CD8-positive, alpha-beta memory T cell (primary cell): ENCODE measurements around the gene CPNE4. TPM values are rescaled to one million over a fixed set of nuclear protein-coding genes. Genes with fewer than 3 reads are reported as not detected.

ENCODE experiments used
- CTCF ChIA-PET: fragments of 350-600 bp; sonication (Branson Sonifier 250); formaldehyde crosslinking; loops from one replicate; lab custom pipeline; 2021; ENCODE audit warnings: antibody characterized with exemption; lab: Charles Lee
- POLR2A ChIA-PET: fragments of 350-600 bp; sonication (Branson Sonifier 250); formaldehyde crosslinking; loops from one replicate; lab custom pipeline; 2021; ENCODE audit warnings: antibody characterized with exemption; lab: Charles Lee
- DNase-seq, 5 donors: peaks; one replicate each; pipeline versions ENCODE4 v3.0.0 to v3.0.0-alpha.2; 2020 to 2022; ENCODE audit warnings: mixed read lengths in 1 of 5
- H3K27ac ChIP-seq: one replicate; pipeline ENCODE4 v1.7.0; 2013; ENCODE audit warnings: low read depth, mild to moderate bottlenecking, low read length, moderate library complexity
- H3K27me3 ChIP-seq: 2 replicates; pipeline ENCODE4 v1.7.0; 2013; ENCODE audit warnings: low read length, mild to moderate bottlenecking; ENCODE audit not compliant: insufficient read depth, poor library complexity, severe bottlenecking
- H3K36me3 ChIP-seq: 2 replicates; pipeline ENCODE4 v1.7.0; 2013; ENCODE audit warnings: mild to moderate bottlenecking, low read length, moderate library complexity; ENCODE audit not compliant: insufficient read depth
- H3K4me1 ChIP-seq: 2 replicates; pipeline ENCODE4 v1.7.0; 2013; ENCODE audit warnings: mild to moderate bottlenecking, low read length, moderate library complexity; ENCODE audit not compliant: insufficient read depth
- H3K4me3 ChIP-seq: 2 replicates; pipeline ENCODE4 v1.7.0; 2013; ENCODE audit warnings: mild to moderate bottlenecking, low read length
- H3K9me3 ChIP-seq: 2 replicates; pipeline ENCODE4 v1.7.0; 2013; ENCODE audit warnings: mild to moderate bottlenecking, low read length
- H3K27ac Mint-ChIP-seq, 8 donors: one replicate each; pipeline ENCODE4 v1.8.0; 2020 to 2021; ENCODE audit warnings: mixed read lengths in 8 of 8, mild to moderate bottlenecking in 6 of 8, inconsistent platforms in 3 of 8, moderate library complexity in 3 of 8
- H3K27me3 Mint-ChIP-seq, 2 donors: one replicate each; pipeline ENCODE4 v1.8.0; 2020 to 2021; ENCODE audit warnings: mixed read lengths in 2 of 2, mild to moderate bottlenecking in 1 of 2, moderate library complexity in 1 of 2
- H3K36me3 Mint-ChIP-seq, 3 donors: one replicate each; pipeline ENCODE4 v1.8.0; 2020 to 2021; ENCODE audit warnings: mixed read lengths in 3 of 3, inconsistent platforms in 1 of 3, mild to moderate bottlenecking in 1 of 3
- H3K4me1 Mint-ChIP-seq, 3 donors: one replicate each; pipeline ENCODE4 v1.8.0; 2020 to 2021; ENCODE audit warnings: mixed read lengths in 3 of 3, inconsistent platforms in 1 of 3, mild to moderate bottlenecking in 1 of 3
- H3K4me3 Mint-ChIP-seq, 7 donors: one replicate each; pipeline ENCODE4 v1.8.0; 2020 to 2021; ENCODE audit warnings: mixed read lengths in 7 of 7, mild to moderate bottlenecking in 6 of 7, moderate library complexity in 4 of 7, inconsistent platforms in 2 of 7
- H3K9me3 Mint-ChIP-seq, 5 donors: one replicate each; pipeline ENCODE4 v1.8.0; 2020 to 2022; ENCODE audit warnings: mixed read lengths in 5 of 5, mild to moderate bottlenecking in 3 of 5, moderate library complexity in 2 of 5, inconsistent platforms in 1 of 5
- polyA plus RNA-seq: library from polyadenylated mRNA; unstranded; fragments of 300-500 nt; fragmentation: Illumina TruSeq; gene quantifications from one replicate; pipeline ENCODE4 v1.2.3, GENCODE V29; 2021
- total RNA-seq, 2 experiments: library from RNA; stranded (reverse); gene quantifications; one replicate each; pipeline ENCODE4 v1.2.3, GENCODE V29; 2021

The CPNE4 gene
- total and polyA plus RNA-seq, 3 experiments from 2014 or later: not detected

DNA sequence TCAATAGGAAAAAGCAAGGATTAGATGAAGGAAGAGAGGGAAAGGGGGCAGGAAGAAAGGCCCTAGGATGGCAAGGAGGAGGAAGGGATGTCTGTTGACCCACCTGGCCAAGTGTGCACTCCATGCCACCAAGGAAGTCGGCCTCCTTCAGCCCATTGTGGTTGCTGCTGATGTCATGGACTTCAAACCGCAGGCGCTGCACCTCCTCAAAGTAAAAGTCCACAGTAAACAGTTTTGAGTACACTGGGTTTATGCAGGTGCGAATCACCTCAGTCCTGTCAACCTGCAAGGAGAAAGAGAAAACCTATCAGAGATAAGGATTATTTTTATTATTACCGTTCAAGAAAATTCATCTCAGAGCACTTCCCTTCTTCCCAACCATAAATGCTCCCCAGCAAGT is 311.5 kb downstream of the CPNE4 start:
- no peaks in the 10 kb centered on the region for H3K4me1 ChIP-seq
- H3K4me3 ChIP-seq: no peak overlapping the region
- DNase-seq: no peak
- Mint-ChIP-seq H3K9me3 (no peaks in the 10 kb centered on the region), H3K27ac (no peak overlapping the region), H3K36me3 (no peaks in the 10 kb centered on the region), H3K27me3 (peaks cover 5 to 6% of the 10 kb centered on the region in 2 donors), H3K4me3 (no peak overlapping the region), H3K4me1 (no peaks in the 10 kb centered on the region)
- H3K27me3 ChIP-seq: no peaks in the 10 kb centered on the region
- POLR2A ChIA-PET: no interaction called here
- CTCF ChIA-PET: interaction anchor here (0.7 kb wide), 1 partner anchor 21 kb away, joined by 3 read pairs; no protein-coding TSS in a partner anchor
- no peak overlapping the region for H3K27ac ChIP-seq
- H3K9me3 ChIP-seq: no peaks in the 10 kb centered on the region
- no peaks in the 10 kb centered on the region for H3K36me3 ChIP-seq

DNA sequence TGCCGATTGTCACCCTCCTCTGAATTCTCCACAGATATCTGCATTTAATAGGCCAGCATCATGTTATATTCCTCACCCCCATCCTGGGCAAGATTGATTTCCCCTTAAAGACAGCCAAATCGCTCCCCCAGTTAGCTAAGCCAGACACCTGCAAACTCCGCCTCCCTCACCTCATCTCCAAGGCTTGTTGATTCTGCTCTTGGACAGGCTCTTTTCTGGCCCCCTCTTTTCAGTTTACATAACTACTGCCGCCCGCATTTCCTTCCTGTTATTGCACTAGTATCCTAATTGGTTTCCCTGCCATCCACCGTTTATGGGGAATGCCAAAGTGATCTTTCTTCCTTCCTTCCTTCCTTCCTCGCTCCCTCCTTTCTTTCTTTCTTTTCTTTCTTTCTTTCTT is 317.3 kb downstream of the CPNE4 start:
- Mint-ChIP-seq H3K4me3 (no peak overlapping the region), H3K27me3 (peaks cover 5 to 6% of the 10 kb centered on the region in 2 donors)
- POLR2A ChIA-PET: no interaction called here

GRCh38 chr3:131716943-131717342 is 317.9 kb downstream of the CPNE4 start:
- Mint-ChIP-seq H3K4me1 (peaks cover 0 to 6% (median 3%) of the 10 kb centered on the region in 3 donors), H3K36me3 (no peaks in the 10 kb centered on the region), H3K27me3 (peaks cover 4 to 5% of the 10 kb centered on the region in 2 donors), H3K27ac (no peak overlapping the region), H3K9me3 (no peaks in the 10 kb centered on the region), H3K4me3 (no peak overlapping the region)
- Histone ChIP-seq H3K27me3 (no peaks in the 10 kb centered on the region), H3K27ac (no peak overlapping the region), H3K36me3 (no peaks in the 10 kb centered on the region), H3K9me3 (no peaks in the 10 kb centered on the region), H3K4me3 (no peak overlapping the region), H3K4me1 (no peaks in the 10 kb centered on the region)
- DNase-seq: no peak
- ChIA-PET CTCF (no interaction called here), POLR2A (no interaction called here)

More for the DNA sequence above, 317.3 kb downstream of the CPNE4 start:
- Mint-ChIP-seq H3K27ac (peak overlapping the region in 1 of 8 donors; percentile 52), H3K9me3 (no peaks in the 10 kb centered on the region), H3K4me1 (peaks cover 0 to 6% (median 3%) of the 10 kb centered on the region in 3 donors), H3K36me3 (no peaks in the 10 kb centered on the region)
- CTCF ChIA-PET: no interaction called here
- Histone ChIP-seq H3K4me3 (no peak overlapping the region), H3K27me3 (no peaks in the 10 kb centered on the region), H3K27ac (no peak overlapping the region), H3K4me1 (no peaks in the 10 kb centered on the region), H3K36me3 (no peaks in the 10 kb centered on the region), H3K9me3 (no peaks in the 10 kb centered on the region)
- no peak for DNase-seq

DNA sequence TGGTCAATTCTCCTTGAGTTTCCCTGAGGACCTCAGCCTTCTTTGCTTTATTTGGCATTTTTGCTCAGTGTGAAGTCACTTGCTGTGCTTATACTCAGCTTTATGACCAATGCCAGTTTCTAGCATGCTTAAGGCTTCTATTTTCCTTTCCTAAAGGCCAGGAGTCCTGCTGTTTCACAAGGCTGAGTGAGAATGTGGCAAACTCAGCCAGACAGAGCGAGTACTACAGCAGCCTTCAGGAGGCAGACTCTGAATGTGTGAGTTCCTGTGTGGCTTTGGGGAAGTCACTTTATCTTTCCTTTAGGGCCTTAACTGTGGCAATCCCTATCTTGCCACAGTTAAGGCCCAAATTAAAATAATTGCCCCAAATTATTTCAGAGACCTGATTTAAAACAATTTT is 318.8 kb downstream of the CPNE4 start:
- H3K27me3 Mint-ChIP-seq: peaks cover 4 to 5% of the 10 kb centered on the region in 2 donors
- no peaks in the 10 kb centered on the region for H3K27me3 ChIP-seq
- H3K9me3 Mint-ChIP-seq: no peaks in the 10 kb centered on the region
- H3K36me3 ChIP-seq: no peaks in the 10 kb centered on the region
- no peaks in the 10 kb centered on the region for H3K4me1 ChIP-seq
- H3K27ac Mint-ChIP-seq: no peak overlapping the region
- CTCF ChIA-PET: no interaction called here
- no peak for DNase-seq
- H3K4me1 Mint-ChIP-seq: peaks cover 0 to 6% (median 3%) of the 10 kb centered on the region in 3 donors
- POLR2A ChIA-PET: no interaction called here
- no peak overlapping the region for H3K27ac ChIP-seq
- H3K4me3 Mint-ChIP-seq: no peak overlapping the region
- no peaks in the 10 kb centered on the region for H3K36me3 Mint-ChIP-seq
- H3K4me3 ChIP-seq: no peak overlapping the region
- no peaks in the 10 kb centered on the region for H3K9me3 ChIP-seq

- Histone ChIP-seq H3K27me3 (no peaks in the 10 kb centered on the region), H3K36me3 (no peaks in the 10 kb centered on the region), H3K27ac (no peak overlapping the region), H3K4me3 (no peak overlapping the region), H3K9me3 (no peaks in the 10 kb centered on the region), H3K4me1 (no peaks in the 10 kb centered on the region)
- POLR2A ChIA-PET: no interaction called here
- Mint-ChIP-seq H3K36me3 (no peaks in the 10 kb centered on the region), H3K9me3 (no peaks in the 10 kb centered on the region), H3K27me3 (peaks cover 0 to 6% of the 10 kb centered on the region in 2 donors), H3K27ac (no peak overlapping the region), H3K4me3 (no peak overlapping the region), H3K4me1 (peaks cover 0 to 6% (median 3%) of the 10 kb centered on the region in 3 donors)
- CTCF ChIA-PET: no interaction called here
- no peak for DNase-seq
Measured at GRCh38 chr3:131714585-131715220, 320.1 kb downstream of the CPNE4 start.

GRCh38 chr3:131713416-131714123 is 321.2 kb downstream of the CPNE4 start:
- Histone ChIP-seq H3K4me1 (no peaks in the 10 kb centered on the region), H3K27ac (no peak overlapping the region), H3K27me3 (no peaks in the 10 kb centered on the region), H3K4me3 (no peak overlapping the region), H3K9me3 (no peaks in the 10 kb centered on the region), H3K36me3 (no peaks in the 10 kb centered on the region)
- ChIA-PET CTCF (no interaction called here), POLR2A (no interaction called here)
- no peak overlapping the region for H3K4me3 Mint-ChIP-seq
- H3K9me3 Mint-ChIP-seq: no peaks in the 10 kb centered on the region
- H3K36me3 Mint-ChIP-seq: no peaks in the 10 kb centered on the region
- H3K27ac Mint-ChIP-seq: no peak overlapping the region
- peaks cover 0 to 6% (median 3%) of the 10 kb centered on the region in 3 donors for H3K4me1 Mint-ChIP-seq
- DNase-seq: no peak
- H3K27me3 Mint-ChIP-seq: peaks cover under 1 to 6% of the 10 kb centered on the region in 2 donors

GRCh38 chr3:131712662-131713061 is 322.2 kb downstream of the CPNE4 start:
- Histone ChIP-seq H3K4me3 (no peak overlapping the region), H3K4me1 (no peaks in the 10 kb centered on the region), H3K27ac (no peak overlapping the region), H3K36me3 (no peaks in the 10 kb centered on the region), H3K27me3 (no peaks in the 10 kb centered on the region), H3K9me3 (no peaks in the 10 kb centered on the region)
- no peak for DNase-seq
- ChIA-PET POLR2A (no interaction called here), CTCF (no interaction called here)
- Mint-ChIP-seq H3K27me3 (peaks cover 7 to 9% of the 10 kb centered on the region in 2 donors), H3K4me1 (peaks cover 0 to 6% (median 3%) of the 10 kb centered on the region in 3 donors), H3K9me3 (no peaks in the 10 kb centered on the region), H3K27ac (no peak overlapping the region), H3K36me3 (no peaks in the 10 kb centered on the region), H3K4me3 (no peak overlapping the region)

DNA sequence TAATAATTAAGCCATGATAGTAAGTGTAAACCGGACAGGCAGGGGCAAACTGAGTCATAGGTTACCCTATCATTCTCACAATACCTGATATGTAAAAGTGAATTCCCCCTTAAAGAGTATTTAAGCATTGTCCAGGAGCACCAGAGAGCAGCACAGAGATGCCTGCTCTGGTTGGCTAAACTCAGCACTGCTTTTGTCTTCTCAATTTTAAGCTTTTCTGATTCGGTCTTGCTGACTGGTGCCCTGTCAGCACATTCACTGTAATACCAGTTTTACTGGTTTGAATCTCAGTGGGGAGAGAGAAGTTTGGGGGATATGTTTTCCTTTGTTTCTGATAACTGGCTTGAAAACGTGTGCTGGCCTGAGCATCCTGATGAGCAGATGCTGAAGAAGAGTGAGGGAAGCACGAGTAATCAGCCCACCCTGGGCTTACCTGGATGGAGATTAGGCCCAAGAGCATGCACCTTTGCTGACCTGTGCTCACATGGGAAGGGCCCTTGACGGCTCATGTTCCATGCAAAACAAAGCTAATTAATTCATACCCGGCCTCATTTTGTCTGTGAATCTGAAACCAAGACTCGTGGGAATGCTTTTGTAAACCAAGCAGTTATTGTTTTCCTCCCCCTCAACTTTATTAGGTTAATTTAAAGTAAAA is 323.6 kb downstream of the CPNE4 start:
- H3K27ac ChIP-seq: no peak overlapping the region
- H3K4me3 ChIP-seq: no peak overlapping the region
- no peaks in the 10 kb centered on the region for H3K36me3 ChIP-seq
- Mint-ChIP-seq H3K4me3 (no peak overlapping the region), H3K27ac (no peak overlapping the region), H3K27me3 (peaks cover 6 to 17% of the 10 kb centered on the region in 2 donors), H3K36me3 (no peaks in the 10 kb centered on the region), H3K4me1 (no peaks in the 10 kb centered on the region), H3K9me3 (no peaks in the 10 kb centered on the region)
- no peaks in the 10 kb centered on the region for H3K4me1 ChIP-seq
- H3K27me3 ChIP-seq: no peaks in the 10 kb centered on the region
- no peak for DNase-seq
- H3K9me3 ChIP-seq: no peaks in the 10 kb centered on the region
- ChIA-PET POLR2A (no interaction called here), CTCF (no interaction called here)
